Activated T-helper 1 cell treated with anti-CD3 and anti-CD28 coated beads, Interleukin-12 subunit alpha, Interleukin-12 subunit beta, Interleukin-2, Interleukin-4 antibody, amounts not matched to agents 30 ng/mL and 10 ng/mL and 1 ng/mL, durations not matched to agents 14 hours and 24 hours and 36 hours (primary cell): Measurements from ENCODE around the gene ABI1. TPM values are rescaled to one million over a fixed set of nuclear protein-coding genes. Genes with fewer than 3 reads are reported as not detected.
"Not testable (repeated sequence)": the region's sequence is repeated elsewhere in the genome, so short reads cannot be mapped to it uniquely, and the experiment has no call there.

ENCODE experiments used
- DNase-seq: peaks from one replicate; pipeline ENCODE4 v3.0.0; 2021; ENCODE audit warnings: low spot score
- H3K27ac Mint-ChIP-seq: one replicate; pipeline ENCODE4 v1.8.0; 2021; ENCODE audit warnings: mild to moderate bottlenecking, mixed read lengths
- H3K27me3 Mint-ChIP-seq: one replicate; pipeline ENCODE4 v1.8.0; 2022; ENCODE audit warnings: mild to moderate bottlenecking, moderate library complexity, mixed read lengths; ENCODE audit not compliant: insufficient read depth
- H3K36me3 Mint-ChIP-seq: one replicate; pipeline ENCODE4 v1.8.0; 2021; ENCODE audit warnings: low read depth, mixed read lengths
- H3K4me1 Mint-ChIP-seq: one replicate; pipeline ENCODE4 v1.8.0; 2021; ENCODE audit warnings: low read depth, mixed read lengths
- H3K4me3 Mint-ChIP-seq: one replicate; pipeline ENCODE4 v1.8.0; 2021; ENCODE audit warnings: mild to moderate bottlenecking, moderate library complexity, mixed read lengths
- H3K9me3 Mint-ChIP-seq: one replicate; pipeline ENCODE4 v1.8.0; 2021; ENCODE audit warnings: mixed read lengths
- intact Hi-C: fragments of 100-400 bp; cut with micrococcal nuclease; formaldehyde crosslinking; loops from one replicate; pipeline ENCODE4 v1.15.1; 2024
- total RNA-seq: library from RNA; stranded (reverse); gene quantifications from 2 replicates; pipeline ENCODE4 v1.2.3, GENCODE V29; 2022

Gene ABI1
- total RNA-seq, result 66.6 and 68.0 TPM in 2 replicates

GRCh38 chr10:26860443-26861204, at the start of gene ABI1:
Gene ABI1 (minus strand): TSS chr10:26860958. CDS start chr10:26860863, 95 bp downstream.
- peaks cover 4% of the 10 kb centered on the region for H3K36me3 Mint-ChIP-seq
- H3K27ac Mint-ChIP-seq, result peak within 1 kb of the TSS; percentile 100
- no peaks in the 10 kb centered on the region for H3K9me3 Mint-ChIP-seq
- peaks cover 15% of the 10 kb centered on the region for H3K27me3 Mint-ChIP-seq
- intact Hi-C loops, result loop anchor here (1.0 to 10.0 kb wide), 16 partner anchors 9 to 1672 kb away; partner anchors contain the start of genes PDSS1, RAB18, WAC and YME1L1
- H3K4me3 Mint-ChIP-seq, result peak within 1 kb of the TSS; percentile 97
- peaks cover 39% of the 10 kb centered on the region for H3K4me1 Mint-ChIP-seq
- peak; percentile 97 for DNase-seq

DNA sequence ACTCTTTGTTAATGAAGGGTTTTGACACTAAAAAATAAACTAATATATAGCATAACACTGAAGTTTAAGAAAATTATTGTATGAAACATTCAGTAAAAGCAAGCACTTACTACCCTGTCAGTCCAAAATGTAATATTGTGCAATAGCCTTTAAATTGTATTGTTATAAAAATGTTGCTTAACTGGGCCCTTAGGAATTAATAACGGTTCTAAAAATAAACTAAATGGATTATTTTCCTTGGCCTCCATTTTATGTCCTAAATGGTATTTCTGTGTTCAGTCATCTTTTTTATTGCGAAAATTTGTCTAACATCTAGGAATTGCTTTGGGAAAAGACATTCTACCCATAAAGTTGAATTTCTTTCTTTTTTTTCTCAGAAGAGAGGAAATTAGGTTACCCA, 49.0 kb upstream of the ABI1 start:
- Mint-ChIP-seq H3K36me3 (no peaks in the 10 kb centered on the region), H3K4me1 (no peaks in the 10 kb centered on the region), H3K9me3 (no peaks in the 10 kb centered on the region), H3K27me3 (peaks cover 2% of the 10 kb centered on the region), H3K4me3 (no peak overlapping the region), H3K27ac (no peak overlapping the region)
- intact Hi-C loops, result no loop called here
- DNase-seq, result no peak

DNA sequence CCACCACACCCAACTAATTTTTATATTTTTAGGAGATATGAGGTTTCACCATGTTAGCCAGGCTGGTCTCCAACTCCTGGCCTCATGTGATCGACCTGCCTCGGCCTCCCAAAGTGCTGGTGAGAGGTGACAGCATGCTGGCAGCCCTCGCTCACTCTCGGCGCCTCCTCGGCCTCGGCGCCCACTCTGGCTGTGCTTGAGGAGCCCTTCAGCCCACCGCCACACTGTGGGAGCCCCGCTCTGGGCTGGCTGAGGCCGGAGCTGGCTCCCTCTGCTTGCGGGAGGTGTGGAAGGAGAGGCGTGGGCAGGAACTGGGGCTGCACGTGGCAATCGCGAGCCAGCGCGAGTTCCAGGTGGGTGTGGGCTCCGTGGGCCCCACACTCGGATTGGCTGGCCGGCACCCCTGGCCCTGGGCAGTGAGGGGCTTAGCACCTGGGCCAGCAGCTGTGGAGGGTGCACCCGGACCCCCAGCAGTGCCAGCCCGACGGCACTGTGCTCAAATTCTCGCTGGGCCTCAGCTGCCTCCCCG, 44.6 kb upstream of the ABI1 start:
- DNase-seq, H3K27me3 Mint-ChIP-seq, intact Hi-C loops, H3K4me3 Mint-ChIP-seq, H3K4me1 Mint-ChIP-seq, H3K36me3 Mint-ChIP-seq, H3K9me3 Mint-ChIP-seq, H3K27ac Mint-ChIP-seq: not testable (repeated sequence)

- Mint-ChIP-seq H3K27ac (no peak overlapping the region), H3K36me3 (no peaks in the 10 kb centered on the region), H3K4me1 (no peaks in the 10 kb centered on the region), H3K4me3 (no peak overlapping the region), H3K9me3 (no peaks in the 10 kb centered on the region), H3K27me3 (peaks cover 8% of the 10 kb centered on the region)
- intact Hi-C loops, result no loop called here
- no peak for DNase-seq
These were observed 42.9 kb upstream of the ABI1 start for GRCh38 chr10:26903431-26904217.

- H3K27ac Mint-ChIP-seq, H3K4me3 Mint-ChIP-seq, DNase-seq, H3K4me1 Mint-ChIP-seq, H3K36me3 Mint-ChIP-seq, H3K9me3 Mint-ChIP-seq: not testable (repeated sequence)
- intact Hi-C loops, result loop anchor here (10.0 kb wide), 1 partner anchor 212 kb away; the partner anchor contains the start of gene ANKRD26
- peaks cover 14% of the 10 kb centered on the region for H3K27me3 Mint-ChIP-seq
These were observed 31.7 kb upstream of the ABI1 start for GRCh38 chr10:26892306-26892923.

GRCh38 chr10:26890956-26891355, 30.2 kb upstream of the ABI1 start:
- intact Hi-C loops, result loop anchor here (1.0 to 10.0 kb wide), 4 partner anchors 214 to 469 kb away; partner anchors contain the start of genes ANKRD26, MASTL and YME1L1
- Mint-ChIP-seq H3K4me3 (no peak overlapping the region), H3K27ac (no peak overlapping the region), H3K4me1 (no peaks in the 10 kb centered on the region), H3K27me3 (peaks cover 8% of the 10 kb centered on the region), H3K9me3 (peaks cover 10% of the 10 kb centered on the region), H3K36me3 (no peaks in the 10 kb centered on the region)
- peak; percentile 22 for DNase-seq

GRCh38 chr10:26887611-26888215, 27.0 kb upstream of the ABI1 start:
- DNase-seq, result no peak
- Mint-ChIP-seq H3K36me3 (no peaks in the 10 kb centered on the region), H3K27ac (no peak overlapping the region), H3K4me1 (no peaks in the 10 kb centered on the region), H3K9me3 (peaks cover 3% of the 10 kb centered on the region), H3K27me3 (peaks cover 10% of the 10 kb centered on the region), H3K4me3 (no peak overlapping the region)
- intact Hi-C loops, result no loop called here

DNA sequence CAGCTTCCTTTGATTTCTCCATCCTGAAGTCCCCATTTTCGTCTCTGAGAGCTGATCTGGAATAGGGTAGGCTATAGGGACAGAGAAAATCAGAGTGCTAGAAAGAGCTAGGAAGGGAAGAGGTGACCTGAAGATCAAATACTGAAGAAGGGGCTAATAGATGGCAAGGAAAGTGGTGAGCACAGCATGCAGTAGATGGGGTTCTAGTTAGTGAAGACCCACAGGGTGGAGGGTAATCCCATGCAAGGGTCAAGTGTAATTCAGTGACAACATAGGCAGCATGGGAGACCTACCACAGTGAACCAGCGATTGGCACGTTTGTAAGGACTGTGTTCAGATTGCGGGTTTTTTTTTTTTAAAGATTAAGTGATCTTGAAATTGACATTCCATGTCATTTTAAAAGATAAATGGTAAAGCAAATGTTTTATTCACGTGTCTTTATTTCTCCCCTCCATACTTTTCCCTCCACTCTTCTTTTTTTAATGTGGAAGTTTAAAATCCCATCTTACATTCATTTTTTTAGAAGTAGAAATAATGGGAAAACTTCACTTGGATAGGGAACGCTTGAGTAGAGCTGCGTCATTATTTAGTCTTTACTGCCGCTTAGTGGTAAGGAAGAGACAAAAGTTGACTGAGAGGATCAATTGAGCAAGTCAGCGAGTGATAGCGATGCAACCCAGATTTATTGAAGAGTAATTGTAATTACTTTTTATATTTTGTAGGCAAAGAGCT, 21.0 kb upstream of the ABI1 start:
- intact Hi-C loops, result loop anchor here (1.0 to 2.0 kb wide), 6 partner anchors 20 to 546 kb away; no protein-coding TSS in a partner anchor
- H3K9me3 Mint-ChIP-seq, result no peaks in the 10 kb centered on the region
- no peak for DNase-seq

GRCh38 chr10:26879744-26880143, 19.0 kb upstream of the ABI1 start:
- H3K4me3 Mint-ChIP-seq, result no peak overlapping the region
- no peak overlapping the region for H3K27ac Mint-ChIP-seq
- H3K4me1 Mint-ChIP-seq, result peaks cover 6% of the 10 kb centered on the region
- H3K27me3 Mint-ChIP-seq, result peaks cover 17% of the 10 kb centered on the region
- H3K9me3 Mint-ChIP-seq, result no peaks in the 10 kb centered on the region
- intact Hi-C loops, result no loop called here
- no peaks in the 10 kb centered on the region for H3K36me3 Mint-ChIP-seq
- no peak for DNase-seq

More for the DNA sequence above, 21.0 kb upstream of the ABI1 start:
- Mint-ChIP-seq H3K36me3 (no peaks in the 10 kb centered on the region), H3K4me3 (no peak overlapping the region), H3K27me3 (peaks cover 17% of the 10 kb centered on the region), H3K27ac (no peak overlapping the region), H3K4me1 (peaks cover 6% of the 10 kb centered on the region)

DNA sequence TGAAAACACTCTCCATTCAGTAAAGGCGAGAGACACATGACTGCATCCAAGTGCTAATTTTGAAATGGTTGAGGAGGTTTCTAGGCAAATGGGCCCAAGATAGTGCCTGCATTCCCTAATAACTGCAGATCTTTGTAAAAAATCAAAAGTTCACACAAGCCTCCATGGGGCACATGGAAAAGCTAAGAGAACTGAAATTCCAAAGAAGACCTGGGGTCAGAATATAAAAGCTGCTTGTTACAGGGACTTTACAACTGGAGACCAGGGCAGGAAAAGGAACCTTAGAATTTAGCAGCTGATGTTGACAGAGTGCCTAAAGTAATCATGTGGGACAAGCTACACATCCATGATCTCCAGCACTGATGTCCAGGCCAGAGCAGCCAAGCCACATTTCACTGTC, 10.0 kb upstream of the ABI1 start:
- no peaks in the 10 kb centered on the region for H3K36me3 Mint-ChIP-seq
- no peak for DNase-seq
- H3K4me1 Mint-ChIP-seq, result peaks cover 6% of the 10 kb centered on the region
- no peak overlapping the region for H3K27ac Mint-ChIP-seq
- no peaks in the 10 kb centered on the region for H3K9me3 Mint-ChIP-seq
- peaks cover 18% of the 10 kb centered on the region for H3K27me3 Mint-ChIP-seq
- H3K4me3 Mint-ChIP-seq, result no peak overlapping the region
- intact Hi-C loops, result no loop called here

- DNase-seq, result no peak
- no peaks in the 10 kb centered on the region for H3K36me3 Mint-ChIP-seq
- no peak overlapping the region for H3K4me3 Mint-ChIP-seq
- H3K9me3 Mint-ChIP-seq, result no peaks in the 10 kb centered on the region
- peaks cover 6% of the 10 kb centered on the region for H3K4me1 Mint-ChIP-seq
- H3K27ac Mint-ChIP-seq, result peak overlapping the region; percentile 41
- peaks cover 14% of the 10 kb centered on the region for H3K27me3 Mint-ChIP-seq
- intact Hi-C loops, result loop anchor here (1.0 to 10.0 kb wide), 2 partner anchors 8 to 1465 kb away; no protein-coding TSS in a partner anchor
These were observed 8.8 kb upstream of the ABI1 start for GRCh38 chr10:26869528-26869927.
